ENCODE measurements around the gene CACNA2D4. TPM values are rescaled to one million over a fixed set of nuclear protein-coding genes. Genes with fewer than 3 reads are reported as not detected.

Gene CACNA2D4
- total RNA-seq, 1 donor from 2014 or later = not detected

DNA sequence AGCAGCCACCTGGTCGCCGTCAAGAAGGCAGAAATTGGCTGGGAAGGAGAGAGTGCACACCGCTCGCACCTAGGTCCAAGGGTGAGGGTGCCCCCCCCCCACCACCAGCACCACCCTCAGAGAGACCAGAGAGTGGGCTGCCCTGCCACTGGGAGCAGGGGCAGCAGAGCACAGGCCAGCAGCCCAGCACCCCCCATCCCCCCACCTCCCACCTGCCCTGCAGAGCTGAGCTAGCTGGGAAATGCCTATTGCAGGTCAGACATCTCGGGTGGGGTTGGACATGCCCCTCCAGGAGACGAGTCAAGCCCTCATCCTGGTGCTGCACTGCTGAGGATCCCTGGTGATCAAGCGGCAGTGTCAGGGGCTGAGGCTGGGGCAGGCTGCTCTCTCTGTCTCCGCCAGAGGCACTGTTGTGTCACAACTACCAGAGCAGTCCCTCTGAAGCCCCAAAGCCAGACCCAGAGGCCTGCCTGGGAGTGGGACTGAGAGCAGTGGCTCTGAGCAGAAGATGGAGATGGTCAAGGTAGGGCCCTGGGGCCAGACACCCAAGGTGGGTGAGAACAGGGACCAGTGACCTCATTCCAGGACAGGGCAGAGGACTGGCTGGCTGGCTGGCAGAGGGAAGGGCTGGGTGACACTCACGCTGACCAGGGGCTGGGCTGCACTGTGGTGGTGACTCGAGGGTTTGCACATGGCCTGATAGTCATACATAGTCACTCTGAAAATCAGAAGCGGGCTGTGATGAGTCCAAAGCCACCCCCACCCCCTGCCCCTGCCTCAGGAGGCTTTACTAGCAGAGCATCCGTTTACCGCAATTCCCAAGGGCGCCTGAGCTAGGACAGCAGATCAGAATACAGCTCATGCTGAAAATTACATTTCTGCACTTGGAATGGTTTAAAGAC, 117.8 kb downstream of the CACNA2D4 start:
- H3K9me3 Mint-ChIP-seq (ENCODE audit: unreplicated experiment) = no peaks in the 10 kb centered on the region
- H3K4me3 Mint-ChIP-seq (ENCODE audit: unreplicated experiment) = no peak overlapping the region
- no peaks in the 10 kb centered on the region for H3K27me3 Mint-ChIP-seq (ENCODE audit: unreplicated experiment)
- no peaks in the 10 kb centered on the region for H3K36me3 Mint-ChIP-seq (ENCODE audit: unreplicated experiment)
- peaks cover 17% of the 10 kb centered on the region for H3K4me1 Mint-ChIP-seq (ENCODE audit: unreplicated experiment)
- no peak overlapping the region for H3K27ac Mint-ChIP-seq (ENCODE audit: unreplicated experiment)
- DNase-seq (ENCODE audit: extremely low spot score, unreplicated experiment) = no peak
- TF ChIP-seq, protein P1, sequence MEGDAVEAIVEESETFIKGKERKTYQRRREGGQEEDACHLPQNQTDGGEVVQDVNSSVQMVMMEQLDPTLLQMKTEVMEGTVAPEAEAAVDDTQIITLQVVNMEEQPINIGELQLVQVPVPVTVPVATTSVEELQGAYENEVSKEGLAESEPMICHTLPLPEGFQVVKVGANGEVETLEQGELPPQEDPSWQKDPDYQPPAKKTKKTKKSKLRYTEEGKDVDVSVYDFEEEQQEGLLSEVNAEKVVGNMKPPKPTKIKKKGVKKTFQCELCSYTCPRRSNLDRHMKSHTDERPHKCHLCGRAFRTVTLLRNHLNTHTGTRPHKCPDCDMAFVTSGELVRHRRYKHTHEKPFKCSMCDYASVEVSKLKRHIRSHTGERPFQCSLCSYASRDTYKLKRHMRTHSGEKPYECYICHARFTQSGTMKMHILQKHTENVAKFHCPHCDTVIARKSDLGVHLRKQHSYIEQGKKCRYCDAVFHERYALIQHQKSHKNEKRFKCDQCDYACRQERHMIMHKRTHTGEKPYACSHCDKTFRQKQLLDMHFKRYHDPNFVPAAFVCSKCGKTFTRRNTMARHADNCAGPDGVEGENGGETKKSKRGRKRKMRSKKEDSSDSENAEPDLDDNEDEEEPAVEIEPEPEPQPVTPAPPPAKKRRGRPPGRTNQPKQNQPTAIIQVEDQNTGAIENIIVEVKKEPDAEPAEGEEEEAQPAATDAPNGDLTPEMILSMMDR (IDR thresholded peaks at IDR 0.05) = peak; percentile 14

DNA sequence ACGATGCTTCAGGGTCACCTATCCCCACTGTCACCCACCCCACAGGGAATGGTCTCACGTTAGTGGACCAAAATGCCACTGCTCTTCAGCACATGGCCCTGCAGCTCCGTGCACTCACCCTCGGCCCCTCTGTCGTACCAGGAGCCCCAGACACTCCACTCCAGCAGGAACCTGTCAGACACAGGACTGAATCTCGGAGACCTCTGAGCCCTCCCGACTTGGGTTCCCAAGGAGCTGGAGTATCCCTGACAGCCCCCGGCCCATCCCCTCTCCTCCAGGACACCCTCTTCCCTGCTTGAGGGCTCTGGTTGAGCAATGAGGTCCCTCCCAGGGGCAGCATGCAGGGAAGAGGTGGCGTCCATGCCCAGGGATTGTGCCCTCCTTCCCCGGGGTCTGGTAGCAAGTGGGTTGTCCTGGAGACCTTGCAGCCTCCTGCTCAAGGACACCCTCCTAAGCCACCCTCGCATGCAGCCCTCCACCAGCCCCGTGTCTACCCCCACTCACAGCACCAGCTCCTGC, 118.5 kb downstream of the CACNA2D4 start:
- no peak overlapping the region for H3K4me3 Mint-ChIP-seq (ENCODE audit: unreplicated experiment)
- TF ChIP-seq, protein P1 (IDR thresholded peaks at IDR 0.05) = no peak
- H3K27ac Mint-ChIP-seq (ENCODE audit: unreplicated experiment) = no peak overlapping the region
- H3K9me3 Mint-ChIP-seq (ENCODE audit: unreplicated experiment) = no peaks in the 10 kb centered on the region
- no peak for DNase-seq (ENCODE audit: extremely low spot score, unreplicated experiment)
- no peaks in the 10 kb centered on the region for H3K27me3 Mint-ChIP-seq (ENCODE audit: unreplicated experiment)
- peaks cover 17% of the 10 kb centered on the region for H3K4me1 Mint-ChIP-seq (ENCODE audit: unreplicated experiment)
- no peaks in the 10 kb centered on the region for H3K36me3 Mint-ChIP-seq (ENCODE audit: unreplicated experiment)

DNA sequence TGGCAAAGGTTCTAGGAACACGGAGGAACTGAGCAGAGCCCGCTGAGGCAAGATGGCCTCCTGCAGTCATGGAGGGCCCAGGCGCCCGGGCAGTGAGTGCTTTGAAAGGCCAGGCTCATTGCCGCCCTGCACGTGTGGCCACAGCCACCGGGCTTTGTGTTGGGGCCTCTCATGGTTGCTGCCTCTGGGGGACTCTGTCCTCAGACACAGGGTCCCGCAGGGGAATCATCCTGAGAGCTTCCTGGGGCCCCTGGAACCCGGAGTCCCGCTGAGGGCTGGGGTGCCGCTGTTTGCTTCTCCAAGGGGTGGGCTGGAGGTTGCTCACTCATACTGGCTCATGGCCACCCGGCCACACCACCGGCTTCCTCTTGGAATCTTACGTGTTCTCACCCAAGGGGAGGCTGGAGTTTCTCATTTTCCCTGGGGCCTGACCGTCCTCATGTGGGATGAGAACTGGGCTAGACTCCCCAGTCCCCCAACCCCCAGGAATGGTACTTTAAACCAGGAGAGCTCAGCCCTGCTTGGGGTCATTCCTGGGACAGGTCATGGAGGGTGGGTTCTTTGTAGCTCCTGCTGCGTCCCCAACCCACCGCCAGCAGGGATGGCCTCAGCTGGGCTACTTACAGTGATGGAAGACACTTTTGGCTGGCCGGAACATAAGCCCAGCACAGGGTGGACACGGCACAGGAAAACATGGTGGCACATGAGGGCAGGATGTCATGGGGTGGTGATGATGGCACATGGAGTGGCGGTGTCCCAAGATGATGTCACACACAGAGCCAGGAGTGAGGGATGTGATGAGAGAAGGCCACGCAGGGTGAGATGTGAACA, 119.2 kb downstream of the CACNA2D4 start:
- Mint-ChIP-seq H3K27me3 (ENCODE audit: unreplicated experiment) (no peaks in the 10 kb centered on the region), H3K4me3 (ENCODE audit: unreplicated experiment) (no peak overlapping the region), H3K36me3 (ENCODE audit: unreplicated experiment) (no peaks in the 10 kb centered on the region), H3K4me1 (ENCODE audit: unreplicated experiment) (peaks cover 12% of the 10 kb centered on the region), H3K9me3 (ENCODE audit: unreplicated experiment) (no peaks in the 10 kb centered on the region), H3K27ac (ENCODE audit: unreplicated experiment) (no peak overlapping the region)
- peak; percentile 81 for DNase-seq (ENCODE audit: extremely low spot score, unreplicated experiment)
- TF ChIP-seq, protein P1 (IDR thresholded peaks at IDR 0.05) = no peak

DNA sequence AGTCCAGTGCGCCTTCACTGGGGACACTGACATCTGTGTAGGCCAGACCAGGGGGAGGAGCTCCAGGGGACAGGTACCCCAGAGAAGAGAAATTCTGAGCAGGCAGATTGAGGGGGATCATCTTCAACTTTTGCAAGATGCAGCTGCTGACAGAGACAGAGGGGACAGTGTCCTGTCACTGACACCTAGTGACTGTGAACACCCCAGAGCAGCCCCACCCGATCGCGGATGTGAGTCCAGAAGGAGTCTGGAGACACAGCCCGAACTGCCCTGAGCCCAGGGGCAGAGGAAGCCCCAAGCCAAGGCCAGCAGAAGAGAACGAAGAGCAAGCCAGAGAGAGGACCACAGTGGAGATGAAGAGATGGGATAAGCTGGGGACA, 119.8 kb downstream of the CACNA2D4 start:
- Mint-ChIP-seq H3K4me1 (ENCODE audit: unreplicated experiment) (peaks cover 12% of the 10 kb centered on the region), H3K9me3 (ENCODE audit: unreplicated experiment) (no peaks in the 10 kb centered on the region), H3K27me3 (ENCODE audit: unreplicated experiment) (no peaks in the 10 kb centered on the region), H3K4me3 (ENCODE audit: unreplicated experiment) (no peak overlapping the region), H3K27ac (ENCODE audit: unreplicated experiment) (no peak overlapping the region), H3K36me3 (ENCODE audit: unreplicated experiment) (no peaks in the 10 kb centered on the region)
- TF ChIP-seq, protein P1 (IDR thresholded peaks at IDR 0.05) = no peak
- peak; percentile 78 for DNase-seq (ENCODE audit: extremely low spot score, unreplicated experiment)

Measured in osteocyte (in vitro differentiated cells).